ENCODE data around the gene IL20RA. TPM values are rescaled to one million over a fixed set of nuclear protein-coding genes. Genes with fewer than 3 reads are reported as not detected.

Gene IL20RA
- total and polyA plus RNA-seq, 2 of the 8 experiments (the other 6 are each of a cell fraction or from before 2014, with no cell fraction given), result 1.3 to 1.7 TPM

DNA sequence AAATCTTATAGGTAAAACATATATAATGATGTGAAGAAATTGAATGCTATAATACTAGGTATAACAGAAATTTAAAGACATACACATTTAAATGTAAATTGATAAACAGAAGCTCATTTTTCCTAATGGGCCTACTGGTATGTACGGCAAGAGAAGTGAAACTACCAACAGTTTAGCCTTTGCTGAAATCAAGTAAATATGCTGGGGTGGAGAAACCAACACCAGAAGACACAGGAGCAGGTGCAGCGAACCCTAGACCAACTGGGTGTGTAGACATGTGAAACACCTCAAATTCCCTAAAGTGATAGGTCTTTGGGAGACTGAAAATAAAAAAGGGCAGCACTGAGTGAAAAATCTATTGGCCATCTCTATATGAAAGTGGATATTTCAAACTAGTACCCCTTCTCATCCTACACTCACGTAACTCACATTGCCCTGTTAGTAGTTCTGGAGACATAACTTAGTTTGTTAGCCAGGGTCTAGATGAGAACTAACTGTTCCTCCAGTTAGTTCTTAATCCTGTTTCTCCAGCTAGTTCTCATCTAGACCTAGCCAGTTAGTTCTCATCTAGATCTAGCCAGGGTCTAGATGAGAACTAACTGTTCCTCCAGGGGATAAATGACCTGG, 69.6 kb downstream of the IL20RA start (continued):
- TF ChIP-seq CHD7 (IDR thresholded peaks at IDR 0.05; ENCODE audit: insufficient replicate concordance, low read length), result no peak
